IMR-90 (cell line): ENCODE data around the gene IFNL1. TPM values are rescaled to one million over a fixed set of nuclear protein-coding genes. Genes with fewer than 3 reads are reported as not detected.

Experiments used
- ATAC-seq: fragments of 200-7000 bp; cut with Tn5 transposase; 2 replicates; pipeline ENCODE4 v1.9.1; 2020; ENCODE audit warnings: low read depth, mild to moderate bottlenecking, moderate library complexity
- BruUV-seq: library from RNA; stranded (reverse); fragments of 400-500 nt; replicated peaks from 2 replicates; lab custom pipeline; 2021; lab: Mats Ljungman, UMichigan
- CTCF ChIA-PET: fragments of 300-600 bp; formaldehyde crosslinking; extraction: SDS; loops from one replicate; lab custom pipeline; 2021; ENCODE audit warnings: antibody characterized with exemption; lab: Yijun Ruan, JAX
- POLR2A ChIA-PET: fragments of 300-600 bp; sonication (Branson Sonifier 250); formaldehyde crosslinking; loops from one replicate; lab custom pipeline; 2022; ENCODE audit warnings: antibody characterized with exemption; ENCODE audit not compliant: unreplicated experiment; lab: Charles Lee
- DNase-seq: peaks from one replicate; pipeline ENCODE4 v3.0.0; 2013
- H2AFZ ChIP-seq: replicated peaks from 2 replicates; pipeline ENCODE3; 2013; ENCODE audit warnings: low read length, mild to moderate bottlenecking; ENCODE audit not compliant: poor library complexity
- H2AK5ac ChIP-seq: 2 replicates; pipeline ENCODE4 v1.6.1; 2013; ENCODE audit warnings: low read depth, low read length, inconsistent platforms
- H2AK9ac ChIP-seq: replicated peaks from 2 replicates; pipeline ENCODE3; 2013; ENCODE audit warnings: mild to moderate bottlenecking, low read depth, low read length, moderate library complexity; ENCODE audit not compliant: poor library complexity
- H2BK120ac ChIP-seq: 2 replicates; pipeline ENCODE4 v1.6.1; 2013; ENCODE audit warnings: low read depth, low read length, inconsistent platforms
- H2BK15ac ChIP-seq: 3 replicates; pipeline ENCODE4 v1.6.1; 2013; ENCODE audit warnings: low read depth, low read length, inconsistent platforms
- H2BK20ac ChIP-seq: 2 replicates; pipeline ENCODE4 v1.6.1; 2013; ENCODE audit warnings: low read depth, mild to moderate bottlenecking, inconsistent platforms, low read length, moderate library complexity
- H2BK5ac ChIP-seq: 2 replicates; pipeline ENCODE4 v1.6.1; 2013; ENCODE audit warnings: mild to moderate bottlenecking, low read depth, low read length, inconsistent platforms; ENCODE audit not compliant: poor library complexity, severe bottlenecking
- H3K14ac ChIP-seq: replicated peaks from 2 replicates; pipeline ENCODE4 v1.6.1; 2013; ENCODE audit warnings: low read depth, low read length, inconsistent platforms
- H3K18ac ChIP-seq: 2 replicates; pipeline ENCODE4 v1.6.1; 2013; ENCODE audit warnings: low read depth, low read length, control low read depth
- H3K23ac ChIP-seq: 2 replicates; pipeline ENCODE4 v1.6.1; 2013; ENCODE audit warnings: low read depth, low read length, inconsistent platforms
- H3K27ac ChIP-seq: 2 replicates; pipeline ENCODE4 v1.5.1; 2013; ENCODE audit warnings: mild to moderate bottlenecking, control low read depth, low read length; ENCODE audit not compliant: insufficient read depth
- H3K27me3 ChIP-seq: 2 replicates; pipeline ENCODE4 v1.6.1; 2013; ENCODE audit warnings: low read length; ENCODE audit not compliant: control insufficient read depth, insufficient read depth
- H3K36me3 ChIP-seq: 2 replicates; pipeline ENCODE4 v1.6.1; 2013; ENCODE audit warnings: low read length, mixed read lengths; ENCODE audit not compliant: control insufficient read depth, insufficient read depth
- H3K4ac ChIP-seq: 2 replicates; pipeline ENCODE4 v1.6.1; 2013; ENCODE audit warnings: low read depth, low read length, inconsistent platforms
- H3K4me1 ChIP-seq: 2 replicates; pipeline ENCODE4 v1.6.1; 2013; ENCODE audit warnings: low read length, mixed read lengths; ENCODE audit not compliant: control insufficient read depth, insufficient read depth
- H3K4me2 ChIP-seq: 2 replicates; pipeline ENCODE4 v1.6.1; 2013; ENCODE audit warnings: low read depth, mild to moderate bottlenecking, control low read depth, low read length, moderate library complexity
- H3K4me3 ChIP-seq: 2 replicates; pipeline ENCODE4 v1.5.1; 2013; ENCODE audit warnings: low read depth, mild to moderate bottlenecking, control low read depth, low read length, moderate library complexity; ENCODE audit not compliant: insufficient read depth
- H3K56ac ChIP-seq: 2 replicates; pipeline ENCODE4 v1.6.1; 2013; ENCODE audit warnings: low read length, inconsistent platforms; ENCODE audit not compliant: insufficient read depth; ENCODE audit errors: extremely low read depth
- H3K79me1 ChIP-seq, 2 experiments: 2 replicates each; pipeline ENCODE4 v1.6.1; 2013; ENCODE audit warnings: low read length in 2 of 2, inconsistent platforms in 1 of 2, low read depth in 1 of 2
- H3K9ac ChIP-seq: 2 replicates; pipeline ENCODE4 v1.6.1; 2013; ENCODE audit warnings: low read depth, low read length, control low read depth
- H3K9me1 ChIP-seq: 2 replicates; pipeline ENCODE4 v1.6.1; 2013; ENCODE audit warnings: low read length, inconsistent platforms; ENCODE audit not compliant: insufficient read depth
- H3K9me3 ChIP-seq: 2 replicates; pipeline ENCODE4 v1.6.1; 2013; ENCODE audit warnings: low read length; ENCODE audit not compliant: control insufficient read depth, insufficient read depth
- H4K20me1 ChIP-seq: 2 replicates; pipeline ENCODE4 v1.6.1; 2013; ENCODE audit warnings: low read length, inconsistent platforms; ENCODE audit not compliant: insufficient read depth
- H4K5ac ChIP-seq: 2 replicates; pipeline ENCODE4 v1.6.1; 2013; ENCODE audit warnings: mild to moderate bottlenecking, low read depth, low read length, control low read depth
- H4K8ac ChIP-seq, 2 experiments: 2 replicates each; pipeline ENCODE4 v1.6.1; 2013; ENCODE audit warnings: low read depth in 2 of 2, low read length in 2 of 2, control low read depth in 1 of 2, inconsistent platforms in 1 of 2
- H4K91ac ChIP-seq: 2 replicates; pipeline ENCODE4 v1.6.1; 2013; ENCODE audit warnings: low read depth, low read length, inconsistent platforms; ENCODE audit not compliant: insufficient read depth
- BHLHE40 ChIP-seq: fragments of 150-350 bp; IDR thresholded peaks from 2 replicates; pipeline ENCODE4 v1.6.1; 2016; ENCODE audit warnings: mild to moderate bottlenecking, low read depth, low read length
- CEBPB ChIP-seq: IDR thresholded peaks from 2 replicates; pipeline ENCODE4 v1.6.1; 2012; ENCODE audit warnings: low read depth, low read length, improper control_type of control experiment
- CHD1 ChIP-seq: IDR thresholded peaks from 2 replicates; pipeline ENCODE4 v1.6.1; 2012; ENCODE audit warnings: low read depth, low read length, improper control_type of control experiment
- ELK1 ChIP-seq: fragments of 150-350 bp; IDR thresholded peaks from 2 replicates; pipeline ENCODE4 v1.6.1; 2016; ENCODE audit warnings: low read depth, mild to moderate bottlenecking, low read length, moderate library complexity, borderline replicate concordance
- FOS ChIP-seq: fragments of 150-350 bp; IDR thresholded peaks from 2 replicates; pipeline ENCODE4 v1.6.1; 2016; ENCODE audit warnings: low read depth, low read length
- MAFK ChIP-seq: IDR thresholded peaks from 2 replicates; pipeline ENCODE4 v1.6.1; 2012; ENCODE audit warnings: low read depth, low read length, improper control_type of control experiment
- MAZ ChIP-seq: IDR thresholded peaks from 2 replicates; pipeline ENCODE4 v1.6.1; 2012; ENCODE audit warnings: low read depth, mild to moderate bottlenecking, low read length, improper control_type of control experiment, moderate library complexity, borderline replicate concordance
- MXI1 ChIP-seq: IDR thresholded peaks from 2 replicates; pipeline ENCODE4 v1.6.1; 2012; ENCODE audit warnings: low read depth, mild to moderate bottlenecking, low read length, moderate library complexity, borderline replicate concordance
- NFE2L2 ChIP-seq: fragments of 150-350 bp; IDR thresholded peaks from 2 replicates; pipeline ENCODE4 v1.6.1; 2016; ENCODE audit warnings: low read depth, mild to moderate bottlenecking, low read length
- POLR2A ChIP-seq: IDR thresholded peaks from 2 replicates; pipeline ENCODE4 v1.6.1; 2012; ENCODE audit warnings: mild to moderate bottlenecking, low read depth, low read length
- RAD21 ChIP-seq: IDR thresholded peaks from 2 replicates; pipeline ENCODE4 v1.6.1; 2012; ENCODE audit warnings: low read length, improper control_type of control experiment
- RCOR1 ChIP-seq: IDR thresholded peaks from 2 replicates; pipeline ENCODE4 v1.6.1; 2012; ENCODE audit warnings: mild to moderate bottlenecking, low read length, improper control_type of control experiment; ENCODE audit not compliant: insufficient replicate concordance
- RFX5 ChIP-seq: IDR thresholded peaks from 2 replicates; pipeline ENCODE4 v1.8.0; 2012; ENCODE audit warnings: low read depth, mild to moderate bottlenecking, low read length, moderate library complexity
- SMC3 ChIP-seq: fragments of 150-350 bp; IDR thresholded peaks from 2 replicates; pipeline ENCODE4 v1.6.1; 2016; ENCODE audit warnings: low read depth, mild to moderate bottlenecking, antibody characterized with exemption, low read length, moderate library complexity
- WGBS, 2 experiments: methylation state at CpG; one replicate each; pipeline versions ENCODE4 v1.1.5 to v1.1.7; 2013; ENCODE audit warnings: missing lambda C conversion rate in 2 of 2; ENCODE audit not compliant: insufficient read length in 1 of 2; ENCODE audit errors: extremely low coverage in 2 of 2; 5-methylcytosine and 5-hydroxymethylcytosine counted together
- dilution Hi-C: fragments of 300-500 bp; cut with HindIII; formaldehyde crosslinking; loops from one replicate; pipeline ENCODE4 v1.14.3; 2018; ENCODE audit warnings: low sequenced_read_pairs; ENCODE audit not compliant: unreplicated experiment
- in situ Hi-C: fragments of 300-500 bp; cut with MboI; formaldehyde crosslinking; loops from 3 replicates; pipeline ENCODE4 v1.14.3; 2019; ENCODE audit warnings: low sequenced_read_pairs, inconsistent platforms, mixed read lengths
- intact Hi-C: fragments of 100-400 bp; cut with micrococcal nuclease; formaldehyde crosslinking; loops from 2 replicates; pipeline ENCODE4 v1.10.0; 2022
- polyA plus RNA-seq, 3 experiments: library from polyadenylated mRNA; depleted of rRNA; stranded (reverse); fragments of >200 nt; gene quantifications; 2 replicates each; pipeline ENCODE4 v1.2.3, GENCODE V29; 2012; ENCODE audit warnings: low replicate concordance in 1 of 3
- total RNA-seq: library from RNA; depleted of rRNA; stranded (reverse); fragments of >200 nt; gene quantifications from 2 replicates; pipeline ENCODE4 v1.2.3, GENCODE V29; 2012
- TF ChIP-seq, protein P1 (sequence below): conservative IDR thresholded peaks from 2 replicates; pipeline ENCODE4 v1.5.1; 2012; ENCODE audit warnings: mild to moderate bottlenecking, low read depth, low read length, improper control_type of control experiment

Gene IFNL1
- total and polyA plus RNA-seq, 2 of the 4 experiments (the other 2 are of a cell fraction) = not detected

DNA sequence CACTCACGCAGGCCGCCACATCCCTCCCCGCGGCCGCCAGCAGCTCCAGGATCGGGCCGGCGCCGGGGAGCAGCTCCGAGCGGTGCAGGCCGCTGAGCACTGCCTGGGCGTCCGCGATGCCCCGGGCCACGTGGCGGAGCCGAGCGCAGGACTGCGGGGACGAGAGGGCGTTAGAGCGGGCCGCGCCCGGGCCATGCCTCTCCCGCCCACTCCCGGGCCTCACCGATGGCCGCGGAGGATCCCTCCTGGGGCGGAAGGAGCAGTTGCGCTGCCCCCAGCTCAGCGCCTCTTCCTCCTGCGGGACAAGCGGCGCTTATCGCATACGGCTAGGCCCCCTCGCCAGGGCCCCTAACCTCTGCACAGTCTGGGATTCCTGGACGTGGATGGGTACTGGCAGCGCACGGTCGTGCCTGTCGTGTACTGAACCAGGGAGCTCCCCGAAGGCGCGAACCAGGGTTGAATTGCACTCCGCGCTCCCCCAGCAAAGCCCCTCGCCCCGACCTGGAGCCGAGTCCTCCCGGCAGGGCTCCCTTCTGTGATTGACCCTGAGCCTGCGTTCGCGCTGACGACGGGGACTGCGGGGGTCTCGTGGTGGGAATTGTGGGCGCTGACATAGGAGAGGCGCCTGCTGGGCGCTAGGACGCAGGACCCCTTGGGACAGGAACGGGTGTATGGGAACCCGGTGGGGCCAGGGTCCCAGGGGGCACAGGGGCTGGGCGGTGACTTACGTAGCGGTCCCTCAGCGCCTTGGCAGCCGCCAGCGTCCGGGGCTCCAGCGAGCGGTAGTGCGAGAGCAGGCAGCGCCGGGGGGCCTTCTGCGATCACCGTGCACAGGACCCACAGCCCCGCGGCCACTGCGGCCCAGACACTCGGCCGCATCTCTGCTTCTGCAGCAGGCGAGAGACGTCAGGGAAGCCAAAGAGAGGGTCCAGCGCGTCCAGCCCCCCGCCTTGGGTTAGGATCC is 48.2 kb upstream of the IFNL1 start:
- no peaks in the 10 kb centered on the region for H3K4me1 ChIP-seq
- peak overlapping the region; percentile 32 for H2AFZ ChIP-seq
- no peak overlapping the region for H3K23ac ChIP-seq
- H3K4ac ChIP-seq = no peak overlapping the region
- H3K79me1 ChIP-seq = no peaks in the 10 kb centered on the region
- no peak overlapping the region for H3K9ac ChIP-seq
- no peak overlapping the region for H3K14ac ChIP-seq
- no peak overlapping the region for H2BK20ac ChIP-seq
- peaks cover 2% of the 10 kb centered on the region; the same call in 1 of the 2 replicates for H3K9me3 ChIP-seq
- H4K20me1 ChIP-seq = no peaks in the 10 kb centered on the region
- no peak overlapping the region for H4K5ac ChIP-seq
- DNase-seq = no peak
- in situ Hi-C loops = no loop called here
- no peak overlapping the region for H4K8ac ChIP-seq
- no peak overlapping the region for H2BK15ac ChIP-seq
- no TSS peak for BruUV-seq
- intact Hi-C loops = no loop called here
- no peak overlapping the region for H3K4me2 ChIP-seq
- no peak overlapping the region for H2AK9ac ChIP-seq
- CTCF ChIA-PET = interaction anchor here (0.5 to 0.6 kb wide), 2 partner anchors 36 to 1980 kb away, joined by 3 to 5 read pairs; no protein-coding TSS in a partner anchor
- H3K4me3 ChIP-seq = no peak overlapping the region
- H2BK5ac ChIP-seq = no peak overlapping the region
- peak; percentile 78 for ATAC-seq
- H4K91ac ChIP-seq = no peak overlapping the region
- 6% methylated on average over 29 of the region's 92 CpGs; no CpG with 5 or more reads in 1 of the 2 experiments for WGBS, 2 experiments
- H2AK5ac ChIP-seq = no peak overlapping the region
- no peaks in the 10 kb centered on the region for H3K36me3 ChIP-seq
- dilution Hi-C loops = no loop called here
- no peak overlapping the region for H3K18ac ChIP-seq
- H3K9me1 ChIP-seq = no peaks in the 10 kb centered on the region
- H3K27ac ChIP-seq = no peak overlapping the region
- H2BK120ac ChIP-seq = no peak overlapping the region
- no peak overlapping the region for H3K56ac ChIP-seq
- H3K27me3 ChIP-seq = peaks cover 47% of the 10 kb centered on the region
- POLR2A ChIA-PET = no interaction called here
- TF ChIP-seq MXI1 (no peak), BHLHE40 (no peak), RCOR1 (no peak), FOS (no peak), POLR2A (no peak), MAZ (no peak), CEBPB (no peak), NFE2L2 (no peak), ELK1 (no peak), RAD21 (no peak), CHD1 (no peak), SMC3 (no peak), MAFK (no peak), RFX5 (no peak)
- TF ChIP-seq, protein P1, sequence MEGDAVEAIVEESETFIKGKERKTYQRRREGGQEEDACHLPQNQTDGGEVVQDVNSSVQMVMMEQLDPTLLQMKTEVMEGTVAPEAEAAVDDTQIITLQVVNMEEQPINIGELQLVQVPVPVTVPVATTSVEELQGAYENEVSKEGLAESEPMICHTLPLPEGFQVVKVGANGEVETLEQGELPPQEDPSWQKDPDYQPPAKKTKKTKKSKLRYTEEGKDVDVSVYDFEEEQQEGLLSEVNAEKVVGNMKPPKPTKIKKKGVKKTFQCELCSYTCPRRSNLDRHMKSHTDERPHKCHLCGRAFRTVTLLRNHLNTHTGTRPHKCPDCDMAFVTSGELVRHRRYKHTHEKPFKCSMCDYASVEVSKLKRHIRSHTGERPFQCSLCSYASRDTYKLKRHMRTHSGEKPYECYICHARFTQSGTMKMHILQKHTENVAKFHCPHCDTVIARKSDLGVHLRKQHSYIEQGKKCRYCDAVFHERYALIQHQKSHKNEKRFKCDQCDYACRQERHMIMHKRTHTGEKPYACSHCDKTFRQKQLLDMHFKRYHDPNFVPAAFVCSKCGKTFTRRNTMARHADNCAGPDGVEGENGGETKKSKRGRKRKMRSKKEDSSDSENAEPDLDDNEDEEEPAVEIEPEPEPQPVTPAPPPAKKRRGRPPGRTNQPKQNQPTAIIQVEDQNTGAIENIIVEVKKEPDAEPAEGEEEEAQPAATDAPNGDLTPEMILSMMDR = no peak
